Measurements from ENCODE around the gene NTN4. TPM values are rescaled to one million over a fixed set of nuclear protein-coding genes. Genes with fewer than 3 reads are reported as not detected.

Gene NTN4
- total and polyA plus RNA-seq, 4 donors, result 3.2 to 30.5 (median 15.0) TPM

DNA sequence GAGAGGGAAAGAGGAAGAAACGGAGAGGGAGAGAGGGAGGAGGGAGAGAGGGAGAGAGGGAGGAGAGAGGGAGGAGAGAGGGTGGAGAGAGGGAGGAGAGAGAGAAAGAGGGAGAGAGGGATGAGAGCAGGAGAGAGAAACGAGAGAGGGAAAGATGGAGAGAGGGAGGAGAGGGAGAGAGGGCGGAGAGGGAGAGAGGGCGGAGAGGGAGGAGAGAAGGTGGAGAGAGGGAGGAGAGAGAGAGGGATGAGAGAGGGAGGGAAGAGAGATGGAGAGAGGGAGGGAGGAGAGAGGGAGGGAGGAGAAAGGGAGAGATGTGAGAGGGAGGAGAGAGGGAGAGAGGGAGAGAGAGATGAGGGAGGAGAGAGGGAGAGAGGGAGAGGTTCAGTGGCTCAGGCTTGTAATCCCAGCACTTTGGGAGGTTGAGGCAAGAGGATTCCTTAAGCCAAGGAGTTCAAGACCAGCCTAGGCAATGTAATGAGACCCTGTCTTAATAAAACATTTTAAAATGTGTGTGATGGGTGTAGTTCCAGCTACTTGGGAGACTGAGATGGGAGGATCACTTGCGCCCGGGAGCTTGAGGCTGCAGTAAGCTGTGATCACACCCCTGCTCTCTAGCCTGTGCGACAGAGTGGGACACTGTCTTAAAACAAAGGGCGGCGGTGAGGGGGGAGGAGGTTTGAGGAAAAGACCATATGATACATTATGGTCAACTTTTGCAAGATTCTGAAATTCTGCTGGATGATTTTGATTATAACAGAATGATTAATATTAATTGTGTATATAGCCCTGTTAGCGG, 46.9 kb upstream of the NTN4 start:
- WGBS, result 65% methylated on average over 10 of the region's 10 CpGs
- DNase-seq (ENCODE audit: low spot score), result no peak
- Histone ChIP-seq H3K9ac (ENCODE audit: low read depth in 1 of 2, low read length in 2 of 2) (no peak overlapping the region), H3K27ac (ENCODE audit: low read depth in 1 of 2, low read length in 2 of 2) (no peak overlapping the region), H3K4me1 (ENCODE audit: control insufficient read depth in 4 of 4, insufficient read depth in 4 of 4, low read length in 3 of 4) (peaks cover 1 to 18% (median 13%) of the 10 kb centered on the region in 4 donors), H3K36me3 (ENCODE audit: control insufficient read depth in 4 of 4, insufficient read depth in 3 of 4, low read depth in 1 of 4, low read length in 3 of 4) (no peaks in the 10 kb centered on the region), H3K4me3 (ENCODE audit: low read depth in 1 of 3, low read length in 3 of 3) (no peak overlapping the region), H3K9me3 (ENCODE audit: control insufficient read depth in 4 of 4, low read length in 3 of 4) (no peaks in the 10 kb centered on the region), H3K27me3 (ENCODE audit: control insufficient read depth in 4 of 4, insufficient read depth in 4 of 4, low read length in 3 of 4) (no peaks in the 10 kb centered on the region)
- TF ChIP-seq GABPA (IDR thresholded peaks at IDR 0.05 in 1 of 2, conservative IDR thresholded peaks at IDR 0.05 in 1 of 2), result no peak
- no peak for TF ChIP-seq TAF1 (conservative IDR thresholded peaks at IDR 0.05)
- no peak for TF ChIP-seq HNF4A (conservative IDR thresholded peaks at IDR 0.05)
- no peak for TF ChIP-seq FOXA1 (IDR thresholded peaks at IDR 0.05)
- TF ChIP-seq, protein P1, sequence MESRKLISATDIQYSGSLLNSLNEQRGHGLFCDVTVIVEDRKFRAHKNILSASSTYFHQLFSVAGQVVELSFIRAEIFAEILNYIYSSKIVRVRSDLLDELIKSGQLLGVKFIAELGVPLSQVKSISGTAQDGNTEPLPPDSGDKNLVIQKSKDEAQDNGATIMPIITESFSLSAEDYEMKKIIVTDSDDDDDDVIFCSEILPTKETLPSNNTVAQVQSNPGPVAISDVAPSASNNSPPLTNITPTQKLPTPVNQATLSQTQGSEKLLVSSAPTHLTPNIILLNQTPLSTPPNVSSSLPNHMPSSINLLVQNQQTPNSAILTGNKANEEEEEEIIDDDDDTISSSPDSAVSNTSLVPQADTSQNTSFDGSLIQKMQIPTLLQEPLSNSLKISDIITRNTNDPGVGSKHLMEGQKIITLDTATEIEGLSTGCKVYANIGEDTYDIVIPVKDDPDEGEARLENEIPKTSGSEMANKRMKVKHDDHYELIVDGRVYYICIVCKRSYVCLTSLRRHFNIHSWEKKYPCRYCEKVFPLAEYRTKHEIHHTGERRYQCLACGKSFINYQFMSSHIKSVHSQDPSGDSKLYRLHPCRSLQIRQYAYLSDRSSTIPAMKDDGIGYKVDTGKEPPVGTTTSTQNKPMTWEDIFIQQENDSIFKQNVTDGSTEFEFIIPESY (IDR thresholded peaks at IDR 0.05), result no peak
- TF ChIP-seq RAD21 (IDR thresholded peaks at IDR 0.05), result no peak
- no peak for TF ChIP-seq EGR1 (IDR thresholded peaks at IDR 0.05; ENCODE audit: low read depth in 2 of 2)
- no peak for TF ChIP-seq NR2F2 (IDR thresholded peaks at IDR 0.05)
- TF ChIP-seq, protein P2, sequence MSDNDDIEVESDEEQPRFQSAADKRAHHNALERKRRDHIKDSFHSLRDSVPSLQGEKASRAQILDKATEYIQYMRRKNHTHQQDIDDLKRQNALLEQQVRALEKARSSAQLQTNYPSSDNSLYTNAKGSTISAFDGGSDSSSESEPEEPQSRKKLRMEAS (IDR thresholded peaks at IDR 0.05), result no peak
- TF ChIP-seq RXRA (IDR thresholded peaks at IDR 0.05), result no peak
- TF ChIP-seq SP1 (IDR thresholded peaks at IDR 0.05), result no peak
- no peak for TF ChIP-seq YY1 (IDR thresholded peaks at IDR 0.05)

DNA sequence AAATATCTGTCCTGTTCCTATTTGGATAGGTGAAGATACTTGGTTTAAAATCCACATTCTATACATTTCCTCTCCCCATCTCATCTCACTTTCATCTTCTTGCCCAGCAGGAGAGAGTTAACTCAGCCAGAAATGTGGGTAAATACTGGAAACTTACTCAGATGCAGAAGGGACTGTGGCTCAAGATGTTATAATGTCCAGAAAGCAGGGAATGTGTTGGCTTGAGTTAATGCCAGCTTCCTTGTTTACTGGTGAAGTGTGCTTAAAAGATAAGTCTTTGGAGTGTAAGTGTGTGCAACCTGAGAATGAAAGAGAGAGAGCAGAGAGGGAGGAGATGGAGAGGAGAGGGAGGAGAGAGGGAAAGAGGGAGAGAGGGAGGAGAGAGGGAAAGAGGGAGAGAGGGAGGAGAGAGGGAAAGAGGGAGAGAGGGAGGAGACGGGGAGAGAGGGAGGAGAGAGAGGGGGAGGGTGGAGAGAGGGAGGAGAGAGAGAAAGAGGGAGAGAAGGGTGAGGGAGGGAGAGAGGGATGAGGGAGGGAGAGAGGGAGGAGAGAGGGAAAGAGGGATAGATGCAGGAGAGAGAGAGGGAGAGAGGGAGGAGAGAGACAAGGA, 46.2 kb upstream of the NTN4 start:
- no peaks in the 10 kb centered on the region for H3K36me3 ChIP-seq (ENCODE audit: control insufficient read depth in 4 of 4, insufficient read depth in 3 of 4, low read depth in 1 of 4, low read length in 3 of 4)
- no peak overlapping the region for H3K9ac ChIP-seq (ENCODE audit: low read depth in 1 of 2, low read length in 2 of 2)
- no peak for DNase-seq (ENCODE audit: low spot score)
- WGBS, result 11% methylated on average over 1 of the region's 1 CpG
- no peak overlapping the region for H3K27ac ChIP-seq (ENCODE audit: low read depth in 1 of 2, low read length in 2 of 2)
- TF ChIP-seq RAD21 (IDR thresholded peaks at IDR 0.05) (no peak), JUND (IDR thresholded peaks at IDR 0.05) (no peak)
- TF ChIP-seq, protein P3, sequence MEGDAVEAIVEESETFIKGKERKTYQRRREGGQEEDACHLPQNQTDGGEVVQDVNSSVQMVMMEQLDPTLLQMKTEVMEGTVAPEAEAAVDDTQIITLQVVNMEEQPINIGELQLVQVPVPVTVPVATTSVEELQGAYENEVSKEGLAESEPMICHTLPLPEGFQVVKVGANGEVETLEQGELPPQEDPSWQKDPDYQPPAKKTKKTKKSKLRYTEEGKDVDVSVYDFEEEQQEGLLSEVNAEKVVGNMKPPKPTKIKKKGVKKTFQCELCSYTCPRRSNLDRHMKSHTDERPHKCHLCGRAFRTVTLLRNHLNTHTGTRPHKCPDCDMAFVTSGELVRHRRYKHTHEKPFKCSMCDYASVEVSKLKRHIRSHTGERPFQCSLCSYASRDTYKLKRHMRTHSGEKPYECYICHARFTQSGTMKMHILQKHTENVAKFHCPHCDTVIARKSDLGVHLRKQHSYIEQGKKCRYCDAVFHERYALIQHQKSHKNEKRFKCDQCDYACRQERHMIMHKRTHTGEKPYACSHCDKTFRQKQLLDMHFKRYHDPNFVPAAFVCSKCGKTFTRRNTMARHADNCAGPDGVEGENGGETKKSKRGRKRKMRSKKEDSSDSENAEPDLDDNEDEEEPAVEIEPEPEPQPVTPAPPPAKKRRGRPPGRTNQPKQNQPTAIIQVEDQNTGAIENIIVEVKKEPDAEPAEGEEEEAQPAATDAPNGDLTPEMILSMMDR (IDR thresholded peaks at IDR 0.05; ENCODE audit: low read depth, low read length, missing input control), result no peak
- H3K27me3 ChIP-seq (ENCODE audit: control insufficient read depth in 4 of 4, insufficient read depth in 4 of 4, low read length in 3 of 4), result no peaks in the 10 kb centered on the region
- H3K4me3 ChIP-seq (ENCODE audit: low read depth in 1 of 3, low read length in 3 of 3), result no peak overlapping the region
- H3K9me3 ChIP-seq (ENCODE audit: control insufficient read depth in 4 of 4, low read length in 3 of 4), result no peaks in the 10 kb centered on the region
- H3K4me1 ChIP-seq (ENCODE audit: control insufficient read depth in 4 of 4, insufficient read depth in 4 of 4, low read length in 3 of 4), result peaks cover 1 to 18% (median 13%) of the 10 kb centered on the region in 4 donors

All from liver (tissue), 9 donors.